Activated CD4-positive, alpha-beta memory T cell treated with anti-CD3 and anti-CD28 coated beads, Interleukin-2, amount 10 ng/mL, durations not matched to agents 7 days and 5 days (primary cell): ENCODE results near the gene PTCD2. TPM values are rescaled to one million over a fixed set of nuclear protein-coding genes. Genes with fewer than 3 reads are reported as not detected.

Experiments
- total RNA-seq, 2 experiments: library from RNA; stranded (reverse); gene quantifications; one replicate each; pipeline ENCODE4 v1.2.3, GENCODE V29; 2021

Gene PTCD2
- total RNA-seq, 2 experiments from 2014 or later: 7.5 to 8.4 TPM

Other genes starting within 250 kb of the PTCD2 start
- under 1 TPM; 0.25 to 0.30 TPM for gene MAP1B, start 212.9 kb upstream of the PTCD2 start, total RNA-seq
- gene MRPS27, start 133 bp upstream of the PTCD2 start, total RNA-seq: 10 to 100 TPM; 34.5 to 41.1 TPM
- gene ZNF366, start 187.0 kb downstream of the PTCD2 start, total RNA-seq: not detected